IPS-NIHi7 (cell line): ENCODE measurements around the gene RPS15.

Source experiments
- DNase-seq: peaks from one replicate; pipeline ENCODE4 v3.0.0; 2012; ENCODE audit warnings: mixed read lengths; ENCODE audit errors: extremely low spot score

Gene RPS15

GRCh38 chr19:1483979-1484428, 45.8 kb downstream of the RPS15 start:
- DNase-seq: no peak

- DNase-seq: no peak
Measured at GRCh38 chr19:1486720-1487575, 48.8 kb downstream of the RPS15 start.

- no peak for DNase-seq
Measured at GRCh38 chr19:1487576-1488281, 49.5 kb downstream of the RPS15 start.

- DNase-seq: no peak
Measured at GRCh38 chr19:1488282-1488601, 50.0 kb downstream of the RPS15 start.

- no peak for DNase-seq
Measured at GRCh38 chr19:1489463-1490310, 51.5 kb downstream of the RPS15 start.
